ENCODE measurements around the gene SHPK. TPM values are rescaled to one million over a fixed set of nuclear protein-coding genes. Genes with fewer than 3 reads are reported as not detected.

SHPK gene
- total and polyA plus RNA-seq, 2 of the 4 experiments (the other 2 are of a cell fraction) = 11.1 to 14.3 TPM

DNA sequence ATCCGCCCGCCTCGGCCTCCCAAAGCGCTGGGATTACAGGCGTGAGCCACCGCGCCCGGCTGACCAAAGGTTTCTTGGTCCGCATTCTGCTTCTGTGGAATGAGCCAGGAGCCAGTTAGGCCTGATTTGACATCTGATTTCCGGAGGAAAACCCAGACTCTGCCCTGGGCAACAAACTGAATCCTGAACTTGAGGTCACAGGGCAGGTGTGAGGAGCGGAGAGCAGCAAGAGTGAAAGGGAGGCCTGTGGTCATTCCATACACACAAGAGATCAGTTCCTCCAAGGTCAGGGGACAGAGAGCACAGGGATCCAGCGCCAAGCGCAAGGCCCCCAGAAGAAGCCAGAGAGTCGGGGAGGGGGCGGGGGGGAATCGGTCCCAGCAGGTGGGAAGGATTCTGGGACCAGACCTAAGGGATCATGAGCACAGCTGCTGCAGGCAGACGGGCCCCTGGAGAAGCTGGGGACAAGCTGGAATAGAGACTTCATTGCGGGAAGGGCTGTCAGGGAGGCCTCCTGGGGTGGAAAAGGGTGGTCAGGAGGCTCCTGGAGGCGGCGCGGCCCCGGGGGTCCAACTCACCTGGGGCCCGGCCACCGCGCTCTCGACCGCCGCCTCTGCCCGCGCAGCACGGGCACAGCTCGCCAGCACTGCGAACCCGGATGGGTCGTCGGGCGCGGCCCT is 436 bp downstream of the SHPK start:
- no peak overlapping the region; the same call in 1 of the 2 replicates for H3K23ac ChIP-seq (ENCODE audit: low read depth, low read length)
- H3K4ac ChIP-seq (ENCODE audit: low read depth, low read length) = peak overlapping the region; percentile 37
- peaks cover 6% of the 10 kb centered on the region for H3K4me1 ChIP-seq (ENCODE audit: control insufficient read depth, insufficient read depth, low read length)
- 22% methylated on average over 21 of the region's 38 CpGs; no CpG with 5 or more reads in 1 of the 2 experiments for WGBS, 2 experiments (ENCODE audit: extremely low coverage in 2 of 2, insufficient read length in 1 of 2)
- peaks cover 3% of the 10 kb centered on the region for H4K20me1 ChIP-seq (ENCODE audit: insufficient read depth, low read length)
- H3K27ac ChIP-seq (ENCODE audit: insufficient read depth, low read length) = peak overlapping the region; percentile 47; the same call in 1 of the 2 replicates
- H2AK9ac ChIP-seq (replicated peaks; ENCODE audit: low read depth, low read length, poor library complexity) = peak overlapping the region; percentile 92
- no peaks in the 10 kb centered on the region for H3K9me3 ChIP-seq (ENCODE audit: control insufficient read depth, insufficient read depth, low read length)
- intact Hi-C loops (cut with micrococcal nuclease) (loop anchor here (5.0 kb wide), 1 partner anchor 98 kb away; no protein-coding TSS in a partner anchor), dilution Hi-C loops (cut with HindIII; ENCODE audit: low sequenced_read_pairs, unreplicated experiment) (no loop called here), in situ Hi-C loops (cut with MboI; ENCODE audit: low sequenced_read_pairs) (no loop called here)
- H4K8ac ChIP-seq (ENCODE audit: low read depth in 2 of 2, low read length in 2 of 2) = peak overlapping the region in 1 of 2 experiments; percentile 27; a peak in 2 of 4 replicates
- no peak overlapping the region for H2BK5ac ChIP-seq (ENCODE audit: low read depth, low read length, poor library complexity, severe bottlenecking)
- no peaks in the 10 kb centered on the region for H3K27me3 ChIP-seq (ENCODE audit: control insufficient read depth, insufficient read depth, low read length)
- BruUV-seq (replicated peaks) = no TSS peak
- peak; percentile 2 for ATAC-seq (ENCODE audit: low read depth)
- H4K5ac ChIP-seq (ENCODE audit: low read depth, low read length) = no peak overlapping the region
- H3K36me3 ChIP-seq (ENCODE audit: control insufficient read depth, insufficient read depth, low read length) = no peaks in the 10 kb centered on the region; the same call in 1 of the 2 replicates
- H3K9me1 ChIP-seq (ENCODE audit: insufficient read depth, low read length) = peaks cover 8% of the 10 kb centered on the region; the same call in 1 of the 2 replicates
- TF ChIP-seq RAD21 (IDR thresholded peaks at IDR 0.05; ENCODE audit: low read length) (no peak), FOS (IDR thresholded peaks at IDR 0.05; ENCODE audit: low read depth, low read length) (no peak), CEBPB (IDR thresholded peaks at IDR 0.05; ENCODE audit: low read depth, low read length) (no peak), RCOR1 (IDR thresholded peaks at IDR 0.05; ENCODE audit: insufficient replicate concordance, low read length) (no peak), CHD1 (IDR thresholded peaks at IDR 0.05; ENCODE audit: low read depth, low read length) (no peak), MAFK (IDR thresholded peaks at IDR 0.05; ENCODE audit: low read depth, low read length) (no peak), RFX5 (IDR thresholded peaks at IDR 0.05; ENCODE audit: low read depth, low read length) (no peak), MAZ (IDR thresholded peaks at IDR 0.05; ENCODE audit: borderline replicate concordance, low read depth, low read length) (no peak), SMC3 (IDR thresholded peaks at IDR 0.05; ENCODE audit: low read depth, low read length) (no peak), MXI1 (IDR thresholded peaks at IDR 0.05; ENCODE audit: borderline replicate concordance, low read depth, low read length) (no peak)
- H2AK5ac ChIP-seq (ENCODE audit: low read depth, low read length) = peak overlapping the region; percentile 83; the same call in 1 of the 2 replicates
- H2BK120ac ChIP-seq (ENCODE audit: low read depth, low read length) = no peak overlapping the region
- no peak overlapping the region for H2BK15ac ChIP-seq (ENCODE audit: low read depth, low read length)
- H3K18ac ChIP-seq (ENCODE audit: low read depth, low read length) = no peak overlapping the region
- H2BK20ac ChIP-seq (ENCODE audit: low read depth, low read length) = no peak overlapping the region
- no peak overlapping the region; the same call in 1 of the 2 replicates for H4K91ac ChIP-seq (ENCODE audit: insufficient read depth, low read depth, low read length)
- H2AFZ ChIP-seq (replicated peaks; ENCODE audit: low read length, poor library complexity) = peak overlapping the region; percentile 98
- 0 out of 2 replicates have a peak overlapping the region, but pooled peaks have one; percentile 25 for H3K14ac ChIP-seq (replicated peaks; ENCODE audit: low read depth, low read length)
- H3K79me1 ChIP-seq (ENCODE audit: low read depth in 1 of 2, low read length in 2 of 2) = peaks cover 14 to 43% of the 10 kb centered on the region in 2 experiments
- H3K56ac ChIP-seq (ENCODE audit: extremely low read depth, insufficient read depth, low read length) = peak overlapping the region; percentile 28; the same call in 1 of the 2 replicates
- peak overlapping the region; percentile 88 for H3K4me3 ChIP-seq (ENCODE audit: insufficient read depth, low read depth, low read length)
- H3K4me2 ChIP-seq (ENCODE audit: low read depth, low read length) = peak overlapping the region; percentile 98
- DNase-seq = no peak
- H3K9ac ChIP-seq (ENCODE audit: low read depth, low read length) = peak overlapping the region; percentile 76
- CTCF ChIA-PET = interaction anchor here (2.5 kb wide), 1 partner anchor 12 kb away, joined by 10 read pairs; no protein-coding TSS in a partner anchor
- POLR2A ChIA-PET (ENCODE audit: unreplicated experiment) = no interaction called here
